Smooth muscle cell (in vitro differentiated cells): ENCODE results near the gene COG3. TPM values are rescaled to one million over a fixed set of nuclear protein-coding genes. Genes with fewer than 3 reads are reported as not detected.

ENCODE experiments used
- DNase-seq: peaks from one replicate; lab custom pipeline; 2025; ENCODE audit not compliant: unreplicated experiment; lab: John Stamatoyannopoulos, UW
- H2AFZ ChIP-seq: fragments of 200-600 bp; sonication (generic); 2 replicates; pipeline ENCODE4 v1.6.0; 2016; ENCODE audit warnings: antibody characterized with exemption, low read depth, mild to moderate bottlenecking
- H3F3A ChIP-seq: fragments of 200-600 bp; sonication (generic); 2 replicates; pipeline ENCODE4 v1.6.0; 2017; ENCODE audit warnings: antibody characterized with exemption, low read depth
- H3K27ac ChIP-seq: fragments of 200-600 bp; sonication (generic); 2 replicates; pipeline ENCODE4 v1.5.1; 2016; ENCODE audit warnings: low read depth, mild to moderate bottlenecking
- H3K27me3 ChIP-seq: fragments of 200-600 bp; sonication (generic); 2 replicates; pipeline ENCODE4 v1.6.1; 2016; ENCODE audit warnings: low read depth, mild to moderate bottlenecking
- H3K36me3 ChIP-seq: fragments of 200-600 bp; sonication (generic); 2 replicates; pipeline ENCODE4 v1.5.1; 2016; ENCODE audit warnings: low read depth
- H3K4me1 ChIP-seq: fragments of 200-600 bp; sonication (generic); 2 replicates; pipeline ENCODE4 v1.5.1; 2016; ENCODE audit warnings: low read depth
- H3K4me2 ChIP-seq: fragments of 200-600 bp; sonication (generic); 2 replicates; pipeline ENCODE4 v1.6.0; 2016; ENCODE audit warnings: mild to moderate bottlenecking
- H3K4me3 ChIP-seq: fragments of 200-600 bp; sonication (generic); 2 replicates; pipeline ENCODE4 v1.5.1; 2016; ENCODE audit warnings: mild to moderate bottlenecking
- H3K79me2 ChIP-seq: fragments of 200-600 bp; sonication (generic); 2 replicates; pipeline ENCODE4 v1.6.0; 2016; ENCODE audit warnings: low read depth, mild to moderate bottlenecking
- H3K9ac ChIP-seq: fragments of 200-600 bp; sonication (generic); 2 replicates; pipeline ENCODE4 v1.6.0; 2016; ENCODE audit warnings: low read depth
- H3K9me3 ChIP-seq: fragments of 200-600 bp; sonication (generic); replicated peaks from 2 replicates; pipeline ENCODE4 v1.5.1; 2016; ENCODE audit warnings: low read depth
- H4K20me1 ChIP-seq: fragments of 200-600 bp; sonication (generic); 2 replicates; pipeline ENCODE4 v1.6.0; 2016; ENCODE audit warnings: low read depth
- WGBS: methylation state at CpG from one replicate; pipeline ENCODE4 v1.1.7; 2016; ENCODE audit warnings: low lambda C conversion rate; 5-methylcytosine and 5-hydroxymethylcytosine counted together
- polyA plus RNA-seq: library from polyadenylated mRNA; unstranded; fragments of >200 nt; fragmentation: Nextera tagmentation; extraction: Ambion mirVana; gene quantifications from 2 replicates; pipeline ENCODE4 v1.2.1, GENCODE V29; 2016
- small RNA-seq: library from RNA; depleted of rRNA; stranded (forward); fragments of <200 nt; gene quantifications from one replicate; pipeline ENCODE3, GENCODE V24; 2014
- total RNA-seq: library from RNA; depleted of rRNA; stranded (reverse); fragments of >200 nt; gene quantifications from 2 replicates; pipeline ENCODE4 v1.2.3, GENCODE V29; 2014
- TF ChIP-seq, protein P1 (sequence below): fragments of 200-600 bp; sonication (generic); IDR thresholded peaks from 2 replicates; pipeline ENCODE4 v1.5.1; 2017; ENCODE audit warnings: borderline replicate concordance, mild to moderate bottlenecking, antibody characterized with exemption; ENCODE audit not compliant: insufficient read depth, poor library complexity, severe bottlenecking

The COG3 gene
- total and polyA plus RNA-seq, 2 experiments from 2014 or later = 23.0 to 38.2 TPM

DNA sequence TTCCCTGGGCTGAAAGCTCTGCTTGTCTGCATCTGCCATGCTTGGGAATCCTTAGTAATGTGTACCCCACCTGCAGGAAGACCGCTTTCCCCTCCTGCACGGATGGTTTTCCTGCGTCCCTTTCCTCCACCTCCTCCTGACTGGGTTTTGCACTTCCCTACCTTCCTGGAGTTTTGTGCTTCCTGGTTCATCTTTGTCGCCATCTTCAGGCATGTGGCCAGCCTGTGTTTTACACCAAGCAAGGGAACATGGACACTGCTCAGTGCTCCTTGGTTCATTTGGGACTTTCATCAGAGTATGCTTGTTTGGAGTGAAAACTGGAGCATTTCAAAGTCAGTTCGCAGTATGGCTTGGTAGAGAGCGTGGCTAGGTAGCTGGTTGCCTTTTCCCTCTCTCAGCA is 120.1 kb downstream of the COG3 start:
- Histone ChIP-seq H3K36me3 (no peaks in the 10 kb centered on the region), H3K79me2 (no peaks in the 10 kb centered on the region), H3K27me3 (no peaks in the 10 kb centered on the region), H3K9me3 (no peaks in the 10 kb centered on the region), H2AFZ (no peak overlapping the region), H3K9ac (no peak overlapping the region), H3K27ac (no peak overlapping the region), H3K4me3 (no peak overlapping the region), H3K4me2 (no peak overlapping the region), H3K4me1 (no peaks in the 10 kb centered on the region), H3F3A (no peaks in the 10 kb centered on the region), H4K20me1 (no peaks in the 10 kb centered on the region)
- DNase-seq = no peak
- TF ChIP-seq, protein P1, sequence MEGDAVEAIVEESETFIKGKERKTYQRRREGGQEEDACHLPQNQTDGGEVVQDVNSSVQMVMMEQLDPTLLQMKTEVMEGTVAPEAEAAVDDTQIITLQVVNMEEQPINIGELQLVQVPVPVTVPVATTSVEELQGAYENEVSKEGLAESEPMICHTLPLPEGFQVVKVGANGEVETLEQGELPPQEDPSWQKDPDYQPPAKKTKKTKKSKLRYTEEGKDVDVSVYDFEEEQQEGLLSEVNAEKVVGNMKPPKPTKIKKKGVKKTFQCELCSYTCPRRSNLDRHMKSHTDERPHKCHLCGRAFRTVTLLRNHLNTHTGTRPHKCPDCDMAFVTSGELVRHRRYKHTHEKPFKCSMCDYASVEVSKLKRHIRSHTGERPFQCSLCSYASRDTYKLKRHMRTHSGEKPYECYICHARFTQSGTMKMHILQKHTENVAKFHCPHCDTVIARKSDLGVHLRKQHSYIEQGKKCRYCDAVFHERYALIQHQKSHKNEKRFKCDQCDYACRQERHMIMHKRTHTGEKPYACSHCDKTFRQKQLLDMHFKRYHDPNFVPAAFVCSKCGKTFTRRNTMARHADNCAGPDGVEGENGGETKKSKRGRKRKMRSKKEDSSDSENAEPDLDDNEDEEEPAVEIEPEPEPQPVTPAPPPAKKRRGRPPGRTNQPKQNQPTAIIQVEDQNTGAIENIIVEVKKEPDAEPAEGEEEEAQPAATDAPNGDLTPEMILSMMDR = no peak
- 87% methylated on average over 6 of the region's 6 CpGs for WGBS

Small RNA genes within 50 kb of the gene (small RNA-seq; reads per million reads assigned to genes)
- not detected for gene RNA5SP27
- gene TIMM9P3 = not detected

Other genes starting within 250 kb of the COG3 start
- 3,918 and 4,267 TPM in 2 replicates for gene TPT1, start 123.8 kb upstream of the COG3 start, total RNA-seq
- 1,031 and 1,102 TPM in 2 replicates for gene TPT1, start 123.8 kb upstream of the COG3 start, polyA plus RNA-seq
- 6.8 and 7.6 TPM in 2 replicates for gene SLC25A30, start 46.6 kb upstream of the COG3 start, total RNA-seq
- 1.3 and 2.2 TPM in 2 replicates for gene SLC25A30, start 46.6 kb upstream of the COG3 start, polyA plus RNA-seq
- not detected in 2 replicates for gene ERICH6B, start 150.8 kb downstream of the COG3 start, total RNA-seq
- gene ERICH6B, start 150.8 kb downstream of the COG3 start, polyA plus RNA-seq = 0.33 and 1.1 TPM in 2 replicates
- gene CBY2, start 237.4 kb downstream of the COG3 start, total RNA-seq = not detected in 2 replicates
- not detected in 2 replicates for gene CBY2, start 237.4 kb downstream of the COG3 start, polyA plus RNA-seq